IPS-NIHi7 (cell line): ENCODE results near the gene ITM2A.

Source experiments
- DNase-seq: peaks from one replicate; pipeline ENCODE4 v3.0.0; 2012; ENCODE audit warnings: mixed read lengths; ENCODE audit errors: extremely low spot score

The ITM2A gene

DNA sequence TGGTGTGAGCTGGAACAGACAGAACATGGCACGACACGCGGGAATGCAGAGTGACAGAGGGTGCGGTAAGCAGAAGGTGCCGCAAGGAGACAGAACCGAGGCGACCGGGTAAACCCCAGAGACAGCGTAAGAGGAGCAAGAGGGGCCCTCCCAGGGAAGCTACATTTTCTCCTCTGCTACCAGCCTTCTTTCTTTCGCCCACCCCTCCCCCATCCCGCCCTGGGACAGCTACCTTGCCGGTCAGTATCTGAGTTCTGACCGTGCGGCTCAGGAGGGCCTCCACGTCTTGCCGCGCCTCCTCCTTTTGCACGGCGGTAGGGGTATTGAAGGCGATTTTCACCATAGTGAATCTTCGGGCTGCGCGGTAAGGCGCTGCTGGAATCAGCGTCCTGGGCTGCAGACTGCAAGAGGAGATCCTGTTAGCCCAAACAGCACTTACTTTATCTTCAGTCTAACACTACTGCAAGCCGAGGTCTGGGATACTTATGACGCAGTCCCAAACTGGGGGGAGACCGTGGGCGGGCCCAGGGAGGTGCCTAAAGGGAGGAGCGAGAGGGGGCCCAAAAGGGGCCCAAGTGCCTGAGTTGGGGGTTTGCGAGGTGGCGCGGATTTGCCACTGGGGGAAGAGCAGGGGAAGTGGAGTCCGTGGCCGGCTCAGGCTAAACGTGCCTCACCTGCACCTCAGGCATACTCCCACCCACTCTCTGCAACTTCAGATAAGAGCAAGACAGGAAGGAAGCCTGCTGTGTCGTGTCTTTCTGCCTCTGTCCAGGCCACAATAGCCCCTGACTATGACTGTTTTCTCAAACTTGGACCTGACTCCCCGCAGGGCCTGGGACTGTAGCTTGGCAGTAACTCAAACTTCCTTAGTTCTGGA is at the start of gene ITM2A:
ITM2A (minus strand) TSS at position 462 of the 877 bp plus-strand sequence; CDS start at position 343, 119 bp downstream.
- peak; percentile 25 for DNase-seq

GRCh38 chrX:79415056-79415455 is 47.9 kb upstream of the ITM2A start:
- no peak for DNase-seq

DNA sequence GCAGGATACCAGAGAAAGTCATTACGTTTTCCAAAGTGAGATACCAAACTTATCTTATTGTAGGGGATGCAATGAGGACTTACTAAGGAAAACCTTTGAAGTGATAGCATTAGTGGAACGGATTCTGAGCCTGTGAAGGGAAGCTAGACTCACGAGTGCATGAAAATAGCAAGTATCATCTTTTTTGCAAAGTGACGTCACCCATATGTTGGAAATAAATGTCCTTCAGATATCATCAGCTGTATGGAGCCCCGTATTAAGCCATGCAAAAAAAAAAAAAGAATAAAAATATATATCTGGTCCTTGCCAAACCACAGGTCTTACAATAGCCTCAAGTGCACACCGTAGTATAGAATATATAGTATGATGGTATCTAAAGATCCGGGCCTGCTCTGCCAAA is 46.8 kb upstream of the ITM2A start:
- no peak for DNase-seq

- DNase-seq: peak; percentile 8
These were observed 45.8 kb upstream of the ITM2A start for GRCh38 chrX:79412972-79413371.

DNA sequence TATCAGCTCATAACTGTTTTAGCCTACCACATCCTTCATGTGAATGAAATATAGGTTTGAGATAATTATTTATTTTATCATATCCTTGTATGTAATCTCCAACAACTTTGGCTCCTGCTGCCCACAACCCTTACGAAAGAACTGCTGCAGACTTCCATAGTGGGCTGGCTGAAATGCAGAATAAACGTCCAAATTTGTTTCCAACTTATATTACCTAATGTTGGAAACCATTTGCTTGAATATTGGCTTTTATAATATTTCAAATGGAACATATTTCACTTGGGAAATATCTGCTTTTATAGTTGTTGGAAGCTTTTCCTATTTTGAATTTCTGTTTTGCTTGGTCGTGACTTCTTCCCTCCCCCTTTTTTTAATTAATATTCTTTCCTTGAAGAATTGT is 45.0 kb upstream of the ITM2A start:
- no peak for DNase-seq

GRCh38 chrX:79409657-79410056 is 42.5 kb upstream of the ITM2A start:
- no peak for DNase-seq

DNA sequence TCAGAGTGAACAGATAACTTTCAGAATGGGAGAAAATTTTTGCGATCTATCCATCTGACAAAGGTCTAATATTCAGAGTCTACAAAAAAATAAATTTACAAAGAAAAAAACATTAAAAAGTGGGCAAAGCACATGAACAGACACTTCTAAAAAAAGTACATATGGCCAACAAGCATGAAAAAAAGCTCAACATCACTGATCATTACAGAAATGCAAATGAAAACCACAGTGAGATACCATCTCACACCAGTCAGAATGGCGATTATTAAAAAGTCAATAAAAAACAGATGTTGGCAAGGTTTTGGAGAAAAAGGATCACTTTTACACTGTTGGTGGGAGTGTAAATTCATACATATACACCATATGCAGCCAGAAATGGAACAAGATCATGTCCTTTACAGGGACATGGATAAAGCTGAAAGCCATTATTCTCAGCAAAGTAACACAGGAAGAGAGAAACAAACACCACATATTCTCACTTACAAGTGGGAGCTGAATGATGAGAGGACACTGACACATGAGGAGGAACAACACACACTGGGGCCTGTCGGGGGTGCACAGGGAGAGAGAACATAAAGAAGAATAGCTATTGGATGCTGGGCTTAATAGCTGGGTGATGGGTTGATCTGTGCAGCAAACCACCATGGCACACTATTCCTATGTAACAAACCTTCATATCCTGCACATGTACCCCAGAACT is 41.6 kb upstream of the ITM2A start:
- no peak for DNase-seq

GRCh38 chrX:79400623-79401022 is 33.5 kb upstream of the ITM2A start:
- DNase-seq: no peak

DNA sequence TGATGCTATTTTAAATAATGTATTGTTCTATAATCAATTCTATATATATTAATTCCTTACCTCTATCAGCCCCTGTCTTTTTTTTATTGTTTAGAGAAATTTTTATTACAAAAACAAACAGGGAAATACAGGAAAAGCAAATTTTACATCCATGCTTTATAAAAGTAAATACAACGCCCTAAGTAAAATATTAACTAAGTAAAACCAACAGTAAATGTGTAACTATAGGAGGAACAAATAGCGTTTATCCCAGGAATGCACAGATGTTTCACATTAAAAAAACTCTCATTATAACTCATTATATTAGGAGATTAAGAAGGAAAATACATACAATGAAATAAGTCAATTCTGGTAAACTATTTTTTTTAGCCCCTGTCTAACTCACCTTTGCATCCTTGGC is 8.2 kb upstream of the ITM2A start:
- DNase-seq: no peak

- no peak for DNase-seq
These were observed 4.5 kb upstream of the ITM2A start for GRCh38 chrX:79371640-79372039.

DNA sequence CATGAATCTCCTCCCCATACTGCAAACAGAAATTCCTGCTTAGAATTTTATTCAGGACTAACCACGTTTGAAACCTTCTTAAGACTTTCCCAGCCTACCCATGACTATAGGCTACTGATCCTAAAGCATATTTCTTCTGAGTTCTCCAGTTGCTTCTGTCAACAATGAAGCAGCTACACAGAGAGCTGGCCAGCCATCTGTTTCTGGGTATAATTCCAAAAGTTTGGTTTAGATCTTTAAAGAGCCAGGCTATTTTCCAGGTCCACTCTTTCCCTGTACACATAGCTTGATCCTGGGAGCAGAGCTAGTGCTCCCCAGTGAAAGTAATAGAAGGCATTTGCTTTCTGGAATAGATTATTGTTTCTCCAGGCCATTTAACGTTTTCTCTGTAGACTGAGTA is 4.0 kb upstream of the ITM2A start:
- no peak for DNase-seq

DNA sequence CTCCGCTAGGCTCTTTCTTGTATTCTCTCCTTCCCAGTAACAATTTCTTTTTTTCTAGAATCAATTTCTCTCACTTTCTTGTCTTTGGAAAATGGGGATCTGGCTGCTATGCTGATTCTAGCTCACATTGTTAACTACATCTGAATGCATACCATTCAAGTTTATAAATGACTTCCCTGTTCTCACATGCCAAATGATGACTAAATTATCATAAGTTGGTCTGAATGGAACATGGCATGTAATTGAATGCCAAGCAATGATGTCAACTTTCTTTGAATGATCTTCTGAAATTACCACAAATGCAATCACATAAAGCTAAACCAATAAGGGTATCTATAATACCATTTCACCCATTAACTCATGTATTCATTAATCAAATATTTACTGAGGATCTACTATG is 2.7 kb upstream of the ITM2A start:
- DNase-seq: no peak

GRCh38 chrX:79368441-79368840 is 1.3 kb upstream of the ITM2A start:
- no peak for DNase-seq

- no peak for DNase-seq
These were observed 773 bp upstream of the ITM2A start for GRCh38 chrX:79367907-79368306.

DNA sequence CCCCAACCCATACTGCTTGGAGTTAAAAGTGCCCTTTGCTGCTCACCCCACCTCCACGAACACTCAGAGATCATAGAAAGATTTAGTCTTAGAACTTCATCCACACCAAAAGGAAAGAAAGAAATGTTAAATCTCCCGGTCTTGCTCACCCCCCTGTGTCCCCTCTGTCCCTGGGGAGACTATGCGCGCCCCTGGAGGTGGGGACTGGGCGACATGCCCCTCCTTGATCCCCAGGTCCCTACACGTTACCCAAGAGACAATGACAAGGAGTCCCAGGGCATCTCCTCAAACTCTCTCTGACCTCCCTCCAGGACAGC is 620 bp downstream of the ITM2A start:
- no peak for DNase-seq

DNA sequence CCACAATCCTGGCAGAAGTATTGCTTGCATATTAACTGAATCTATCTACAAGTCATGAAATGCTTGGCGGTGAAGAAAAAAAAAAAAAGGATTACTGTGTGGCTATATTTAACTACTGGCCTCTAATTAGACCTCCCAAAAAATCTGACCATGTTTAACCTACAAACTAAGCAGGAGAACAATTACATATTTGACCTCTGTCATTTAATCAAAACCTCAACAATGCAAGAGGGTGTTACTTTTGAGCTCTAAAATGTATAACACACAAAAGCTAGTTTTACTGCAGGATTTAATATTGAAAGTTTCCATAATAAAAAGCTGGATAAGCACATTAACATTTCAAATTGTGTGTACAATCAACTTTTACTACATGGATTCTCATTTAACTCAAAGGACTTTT is 1.5 kb downstream of the ITM2A start:
- no peak for DNase-seq

DNA sequence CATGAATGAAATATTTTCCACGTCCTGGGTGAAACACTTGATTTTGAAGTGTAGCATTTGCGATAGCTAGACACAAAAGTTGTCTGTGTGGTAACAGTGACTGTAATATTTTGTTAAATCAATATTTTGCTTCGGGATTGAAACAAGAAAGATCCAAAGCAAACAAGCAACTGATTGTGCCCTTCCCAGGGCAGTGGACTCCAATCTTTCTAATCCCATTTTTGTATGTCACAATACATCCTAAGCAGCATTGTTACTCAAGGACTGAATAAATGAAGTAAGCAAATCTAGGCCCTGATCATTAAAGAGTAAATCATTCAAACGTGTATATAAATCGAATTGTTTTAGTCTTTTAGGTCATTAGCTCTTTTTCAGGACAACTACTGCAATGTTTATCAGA is 2.8 kb downstream of the ITM2A start:
- no peak for DNase-seq

DNA sequence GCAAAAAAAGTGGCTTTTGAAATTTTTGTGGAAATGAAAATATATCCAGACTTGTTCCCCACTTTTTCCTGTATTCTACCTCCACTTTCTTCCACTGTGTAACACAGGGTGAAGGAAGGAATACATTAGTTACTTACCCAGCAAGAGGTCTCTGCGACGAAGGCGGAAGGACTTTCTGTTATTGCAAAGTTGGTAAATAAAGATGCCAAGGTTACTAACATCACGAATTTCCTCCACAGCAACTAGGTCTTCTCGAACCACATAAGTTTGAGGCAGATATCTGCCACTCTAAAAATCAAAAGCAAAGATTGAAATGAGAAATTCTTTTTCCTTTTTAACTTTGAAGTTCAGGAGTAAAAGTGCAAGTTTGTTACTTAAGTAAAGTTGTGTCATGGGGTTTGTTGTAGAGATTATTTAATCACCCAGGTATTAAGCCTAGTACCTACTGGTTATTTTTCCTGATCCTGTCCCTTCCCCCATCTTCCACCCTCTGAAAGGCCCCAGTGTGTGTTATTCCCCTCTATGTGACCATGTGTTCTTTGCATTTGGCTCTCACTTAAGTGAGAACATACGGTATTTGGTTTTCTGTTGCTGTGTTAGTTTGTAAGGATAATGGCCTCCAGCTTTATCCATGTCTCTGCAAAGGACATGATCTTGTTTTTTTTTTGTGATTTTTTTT is 5.8 kb downstream of the ITM2A start:
- no peak for DNase-seq

- DNase-seq: no peak
These were observed 30.0 kb downstream of the ITM2A start for GRCh38 chrX:79336869-79337815.

GRCh38 chrX:79330022-79330421 is 37.1 kb downstream of the ITM2A start:
- DNase-seq: peak; percentile 31

DNA sequence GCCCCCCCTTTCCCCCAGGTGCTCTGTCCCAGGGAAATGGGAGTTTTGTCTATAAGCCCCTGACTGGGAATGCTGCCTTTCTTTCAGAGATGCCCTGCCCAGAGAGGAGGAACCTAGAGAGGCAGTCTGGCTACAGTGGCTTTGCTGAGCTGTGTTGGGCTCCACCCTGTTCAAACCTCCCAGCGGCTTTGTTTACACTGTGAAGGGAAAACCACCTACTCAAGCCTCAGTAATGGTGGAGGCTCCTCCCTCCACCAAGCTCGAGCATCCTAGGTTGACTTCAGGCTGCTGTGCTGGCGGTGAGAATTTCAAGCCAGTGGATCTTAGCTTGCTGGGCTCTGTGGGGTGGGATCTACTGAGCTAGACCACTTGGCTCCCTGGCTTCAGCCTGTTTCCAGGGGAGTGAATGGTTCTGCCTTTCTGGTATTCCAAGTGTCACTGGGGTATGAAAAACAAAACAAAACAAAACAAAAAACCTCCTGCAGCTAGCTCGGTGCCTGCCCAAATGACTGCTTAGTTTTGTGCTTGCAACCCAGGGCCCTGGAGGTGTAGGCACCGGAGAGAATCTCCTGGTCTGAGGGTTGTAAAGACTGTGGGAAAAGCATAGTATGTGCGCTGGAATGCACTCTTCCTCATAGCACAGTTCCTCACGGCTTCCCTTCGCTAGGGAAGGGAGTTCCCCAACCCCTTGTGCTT is 41.7 kb downstream of the ITM2A start:
- no peak for DNase-seq
